ENCODE measurements around the gene BBS10. TPM values are rescaled to one million over a fixed set of nuclear protein-coding genes. Genes with fewer than 3 reads are reported as not detected.
"Not testable (repeated sequence)": the region's sequence is repeated elsewhere in the genome, so short reads cannot be mapped to it uniquely, and the experiment has no call there.

BBS10 gene
- 1 to 10 TPM; 3.8 to 4.3 TPM for total RNA-seq

DNA sequence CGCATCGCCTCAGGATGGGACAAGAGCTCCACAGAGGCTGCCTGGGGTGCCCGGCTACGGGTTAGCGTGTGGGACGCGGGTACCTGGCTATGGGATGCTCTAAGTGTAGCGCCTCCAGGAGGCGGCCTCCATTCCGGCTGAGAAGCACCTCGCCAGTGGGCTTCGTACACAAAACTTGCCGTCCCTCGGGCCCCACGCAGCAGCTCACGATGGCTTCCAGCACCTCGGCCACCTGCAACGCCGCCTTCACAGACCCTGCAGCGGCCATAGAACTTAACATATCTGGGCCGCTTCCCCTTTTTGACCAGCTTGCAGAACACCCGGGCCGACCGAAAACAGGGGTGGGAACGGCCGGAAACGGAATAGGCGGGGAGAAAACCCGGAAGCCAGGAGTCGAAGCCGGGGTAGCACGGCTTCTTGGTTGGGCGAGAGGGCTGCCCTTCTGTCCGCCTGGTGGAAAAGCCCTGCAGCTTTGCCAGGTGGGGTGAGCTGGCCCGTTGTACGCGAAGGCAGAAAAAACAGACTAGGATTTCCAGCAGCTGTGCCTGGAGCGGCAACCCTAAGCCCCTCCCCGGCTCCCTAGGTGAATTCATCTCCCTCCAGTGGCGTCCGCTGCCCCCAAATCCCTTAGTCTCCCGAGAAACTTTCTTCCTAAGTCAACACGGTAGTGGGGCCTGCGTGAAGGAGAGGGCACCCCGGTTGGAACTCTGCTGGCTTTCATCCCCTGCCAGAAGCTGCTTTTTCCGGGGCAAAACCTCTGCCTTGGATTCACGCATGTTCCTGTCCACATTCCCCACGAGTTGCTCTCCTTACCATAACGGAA lies at the start of gene BBS10:
BBS10 (minus strand) TSS at position 337 of the 823 bp plus-strand sequence; CDS start at position 280, 57 bp downstream.
- peak within 1 kb of the TSS; percentile 95 for H3K27ac Mint-ChIP-seq
- no peaks in the 10 kb centered on the region for H3K9me3 Mint-ChIP-seq
- peaks cover 29% of the 10 kb centered on the region for H3K4me1 Mint-ChIP-seq (ENCODE audit: low read depth)
- peak; percentile 88 to 91 for DNase-seq
- H3K36me3 Mint-ChIP-seq (ENCODE audit: insufficient read depth in 2 of 2), result no peaks in the 10 kb centered on the region
- peak within 1 kb of the TSS; percentile 92 to 98 for H3K4me3 Mint-ChIP-seq
- ATAC-seq (replicated peaks in 1 of 2), result peak; percentile 92 to 93
- H3K27me3 Mint-ChIP-seq (ENCODE audit: low read depth), result no peaks in the 10 kb centered on the region

DNA sequence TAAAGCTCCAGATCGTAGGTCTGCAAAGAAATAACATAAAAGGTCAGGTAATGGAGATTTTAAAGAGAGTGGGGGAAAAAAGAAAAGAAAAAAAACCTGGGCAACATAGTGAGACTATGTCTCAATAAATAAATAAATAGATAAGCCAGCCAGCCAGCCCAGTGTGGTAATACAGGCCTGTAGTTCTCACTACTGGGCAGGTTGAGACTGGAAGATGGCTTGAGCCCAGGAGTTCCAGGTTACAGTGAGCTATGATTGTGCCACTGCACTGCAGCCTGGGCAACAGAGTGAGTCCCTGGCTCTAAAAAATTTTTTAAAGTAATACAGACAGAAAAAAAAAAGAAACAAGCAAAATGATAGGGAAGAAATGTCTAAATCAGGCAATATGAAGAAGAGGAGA lies 43.2 kb upstream of the BBS10 start:
- Mint-ChIP-seq H3K36me3 (ENCODE audit: insufficient read depth in 2 of 2) (peaks cover 1 to 2% of the 10 kb centered on the region in 2 donors), H3K27me3 (ENCODE audit: low read depth) (no peaks in the 10 kb centered on the region), H3K4me1 (ENCODE audit: low read depth) (peaks cover 5% of the 10 kb centered on the region), H3K4me3 (no peak overlapping the region), H3K9me3 (no peaks in the 10 kb centered on the region), H3K27ac (no peak overlapping the region)
- DNase-seq (no peak), ATAC-seq (replicated peaks in 1 of 2) (no peak)

DNA sequence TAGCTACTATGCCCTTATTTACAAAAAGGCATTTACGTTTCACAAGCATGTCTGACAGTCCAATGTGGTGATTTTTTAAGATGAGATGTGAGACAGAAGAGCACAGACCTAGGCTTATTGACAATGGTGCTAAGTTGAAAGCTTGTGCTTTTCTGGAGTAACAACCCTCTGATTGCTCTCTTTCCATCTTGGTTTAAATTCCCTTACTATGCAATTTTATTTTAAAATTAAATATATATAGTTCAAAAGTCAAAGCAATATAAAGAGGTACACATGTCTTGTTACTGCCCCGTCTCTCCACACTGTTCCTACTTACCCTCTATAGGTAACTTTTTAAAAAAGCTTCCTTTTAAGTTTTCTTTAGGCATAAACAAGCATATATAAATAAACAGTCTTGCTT lies 39.4 kb upstream of the BBS10 start:
- no peaks in the 10 kb centered on the region for H3K27me3 Mint-ChIP-seq (ENCODE audit: low read depth)
- no peak overlapping the region for H3K4me3 Mint-ChIP-seq
- ATAC-seq (replicated peaks in 1 of 2), result no peak
- H3K4me1 Mint-ChIP-seq (ENCODE audit: low read depth), result peaks cover 5% of the 10 kb centered on the region
- peaks cover 1 to 8% of the 10 kb centered on the region in 2 donors for H3K36me3 Mint-ChIP-seq (ENCODE audit: insufficient read depth in 2 of 2)
- H3K9me3 Mint-ChIP-seq, result no peaks in the 10 kb centered on the region
- no peak for DNase-seq
- peak overlapping the region; percentile 61 for H3K27ac Mint-ChIP-seq

GRCh38 chr12:76384560-76384959 lies 36.3 kb upstream of the BBS10 start:
- H3K36me3 Mint-ChIP-seq (ENCODE audit: insufficient read depth in 2 of 2), result peaks cover 0 to 6% of the 10 kb centered on the region in 2 donors
- no peaks in the 10 kb centered on the region for H3K27me3 Mint-ChIP-seq (ENCODE audit: low read depth)
- H3K9me3 Mint-ChIP-seq, result no peaks in the 10 kb centered on the region
- ATAC-seq (replicated peaks in 1 of 2) (no peak), DNase-seq (no peak)
- no peak overlapping the region for H3K27ac Mint-ChIP-seq
- no peak overlapping the region for H3K4me3 Mint-ChIP-seq
- no peaks in the 10 kb centered on the region for H3K4me1 Mint-ChIP-seq (ENCODE audit: low read depth)

GRCh38 chr12:76383988-76384387 lies 35.8 kb upstream of the BBS10 start:
- Mint-ChIP-seq H3K4me1 (ENCODE audit: low read depth) (no peaks in the 10 kb centered on the region), H3K9me3 (no peaks in the 10 kb centered on the region), H3K4me3 (no peak overlapping the region), H3K36me3 (ENCODE audit: insufficient read depth in 2 of 2) (peaks cover 0 to 6% of the 10 kb centered on the region in 2 donors), H3K27me3 (ENCODE audit: low read depth) (no peaks in the 10 kb centered on the region), H3K27ac (no peak overlapping the region)
- no peak for ATAC-seq (replicated peaks in 1 of 2)
- DNase-seq, result no peak

- Mint-ChIP-seq H3K4me1 (ENCODE audit: low read depth) (peaks cover 9% of the 10 kb centered on the region), H3K27ac (no peak overlapping the region), H3K27me3 (ENCODE audit: low read depth) (no peaks in the 10 kb centered on the region), H3K36me3 (ENCODE audit: insufficient read depth in 2 of 2) (peaks cover 6 to 10% of the 10 kb centered on the region in 2 donors), H3K9me3 (no peaks in the 10 kb centered on the region), H3K4me3 (no peak overlapping the region)
- DNase-seq, result no peak
- ATAC-seq (replicated peaks in 1 of 2), result no peak
These were observed 31.0 kb upstream of the BBS10 start for GRCh38 chr12:76379261-76379660.

DNA sequence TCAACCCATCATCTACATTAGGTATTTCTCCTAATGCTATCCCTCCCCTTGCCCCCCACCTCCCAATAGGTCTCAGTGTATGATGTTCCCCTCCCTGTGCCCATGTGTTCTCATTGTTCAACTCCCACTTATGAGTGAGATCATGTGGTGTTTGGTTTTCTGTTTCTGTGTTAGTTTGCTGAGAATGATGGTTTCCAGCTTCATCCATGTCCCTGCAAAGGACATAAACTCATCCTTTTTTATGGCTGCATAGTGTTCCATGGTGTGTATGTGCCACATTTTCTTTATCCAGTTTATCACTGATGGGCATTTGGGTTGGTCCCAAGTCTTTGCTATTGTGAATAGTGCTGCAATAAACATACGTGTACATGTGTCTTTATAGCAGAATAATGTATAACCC lies 28.7 kb upstream of the BBS10 start:
- H3K27me3 Mint-ChIP-seq (ENCODE audit: low read depth); ATAC-seq (replicated peaks in 1 of 2); H3K9me3 Mint-ChIP-seq; DNase-seq; H3K27ac Mint-ChIP-seq; H3K4me3 Mint-ChIP-seq; H3K36me3 Mint-ChIP-seq (ENCODE audit: insufficient read depth in 2 of 2); H3K4me1 Mint-ChIP-seq (ENCODE audit: low read depth): not testable (repeated sequence)

DNA sequence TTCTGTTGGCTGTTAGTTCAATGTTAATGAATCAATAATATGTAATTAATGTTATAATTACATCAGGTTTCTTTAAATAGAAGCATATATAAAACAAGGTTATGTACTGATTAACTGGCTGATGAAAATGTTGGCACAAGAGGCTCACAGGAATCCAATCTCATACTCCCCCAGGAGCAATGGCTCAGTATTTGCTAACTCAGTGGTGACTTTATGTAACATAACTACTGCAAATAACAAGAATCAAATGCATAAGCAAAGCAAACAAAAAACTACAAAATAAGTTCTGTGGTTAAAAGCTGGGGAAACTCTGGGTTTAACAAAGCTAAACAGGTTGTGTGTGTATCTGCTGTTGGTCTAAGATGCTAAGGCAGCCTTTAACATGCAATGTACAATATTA lies 27.7 kb upstream of the BBS10 start:
- Mint-ChIP-seq H3K4me3 (no peak overlapping the region), H3K27ac (no peak overlapping the region), H3K27me3 (ENCODE audit: low read depth) (no peaks in the 10 kb centered on the region), H3K36me3 (ENCODE audit: insufficient read depth in 2 of 2) (peaks cover 6 to 8% of the 10 kb centered on the region in 2 donors), H3K9me3 (no peaks in the 10 kb centered on the region), H3K4me1 (ENCODE audit: low read depth) (peaks cover 10% of the 10 kb centered on the region)
- DNase-seq (no peak), ATAC-seq (replicated peaks in 1 of 2) (no peak)

DNA sequence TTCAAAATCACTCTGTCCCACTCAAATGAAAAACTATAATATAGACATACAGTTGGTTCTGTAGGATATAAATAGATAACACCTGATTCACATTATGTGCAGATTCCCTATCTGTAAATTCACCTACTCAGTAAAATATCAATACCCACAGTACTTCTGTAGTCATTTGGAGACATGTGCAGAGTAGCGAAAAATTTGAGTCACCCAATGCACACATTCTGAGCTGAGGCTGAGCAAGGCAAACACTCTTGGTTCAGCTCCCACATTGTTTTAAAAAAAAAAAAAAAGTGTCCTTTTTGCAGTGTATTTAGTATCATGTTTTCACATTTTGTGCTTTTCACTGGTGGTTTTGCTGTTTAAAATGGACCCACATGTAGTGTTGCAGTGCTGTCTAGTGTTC lies 27.3 kb upstream of the BBS10 start:
- peaks cover 6 to 8% of the 10 kb centered on the region in 2 donors for H3K36me3 Mint-ChIP-seq (ENCODE audit: insufficient read depth in 2 of 2)
- H3K9me3 Mint-ChIP-seq, result no peaks in the 10 kb centered on the region
- no peak overlapping the region for H3K27ac Mint-ChIP-seq
- DNase-seq (peak in 1 of 2 donors; percentile 2), ATAC-seq (replicated peaks in 1 of 2) (peak; percentile 51 to 77)
- H3K4me1 Mint-ChIP-seq (ENCODE audit: low read depth), result peaks cover 10% of the 10 kb centered on the region
- no peak overlapping the region for H3K4me3 Mint-ChIP-seq
- no peaks in the 10 kb centered on the region for H3K27me3 Mint-ChIP-seq (ENCODE audit: low read depth)

- DNase-seq (no peak), ATAC-seq (replicated peaks in 1 of 2) (peak; percentile 46 to 81)
- Mint-ChIP-seq H3K9me3 (no peaks in the 10 kb centered on the region), H3K4me3 (no peak overlapping the region), H3K36me3 (ENCODE audit: insufficient read depth in 2 of 2) (peaks cover 6 to 13% of the 10 kb centered on the region in 2 donors), H3K27ac (no peak overlapping the region), H3K4me1 (ENCODE audit: low read depth) (peaks cover 10% of the 10 kb centered on the region), H3K27me3 (ENCODE audit: low read depth) (no peaks in the 10 kb centered on the region)
These were observed 26.3 kb upstream of the BBS10 start for GRCh38 chr12:76374386-76375020.

DNA sequence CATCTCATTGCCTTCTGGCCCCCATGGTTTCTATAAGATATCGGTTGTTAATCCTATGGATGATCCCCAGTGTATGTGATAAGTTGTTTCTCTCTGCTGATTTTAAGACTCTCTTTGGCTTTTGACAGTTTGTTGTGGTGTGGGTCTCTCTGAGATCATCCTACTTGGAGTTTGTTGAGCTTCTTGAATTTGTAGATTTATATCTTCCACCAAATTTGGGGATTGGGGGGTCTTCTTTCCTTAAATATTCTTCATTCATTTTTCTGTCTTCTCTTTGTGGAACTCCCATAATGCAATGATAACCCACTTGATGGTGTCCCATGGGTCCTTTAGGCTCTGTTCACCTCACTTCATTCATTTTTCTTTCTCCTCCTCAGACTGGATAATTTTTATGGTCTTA lies 20.0 kb upstream of the BBS10 start:
- H3K9me3 Mint-ChIP-seq, result peaks cover 3% of the 10 kb centered on the region in 2 donors
- H3K4me1 Mint-ChIP-seq (ENCODE audit: low read depth), result peaks cover 8% of the 10 kb centered on the region
- H3K27ac Mint-ChIP-seq, result no peak overlapping the region
- ATAC-seq (replicated peaks in 1 of 2) (no peak), DNase-seq (no peak)
- H3K27me3 Mint-ChIP-seq (ENCODE audit: low read depth), result no peaks in the 10 kb centered on the region
- H3K4me3 Mint-ChIP-seq, result no peak overlapping the region
- peaks cover 17 to 45% of the 10 kb centered on the region in 2 donors for H3K36me3 Mint-ChIP-seq (ENCODE audit: insufficient read depth in 2 of 2)

DNA sequence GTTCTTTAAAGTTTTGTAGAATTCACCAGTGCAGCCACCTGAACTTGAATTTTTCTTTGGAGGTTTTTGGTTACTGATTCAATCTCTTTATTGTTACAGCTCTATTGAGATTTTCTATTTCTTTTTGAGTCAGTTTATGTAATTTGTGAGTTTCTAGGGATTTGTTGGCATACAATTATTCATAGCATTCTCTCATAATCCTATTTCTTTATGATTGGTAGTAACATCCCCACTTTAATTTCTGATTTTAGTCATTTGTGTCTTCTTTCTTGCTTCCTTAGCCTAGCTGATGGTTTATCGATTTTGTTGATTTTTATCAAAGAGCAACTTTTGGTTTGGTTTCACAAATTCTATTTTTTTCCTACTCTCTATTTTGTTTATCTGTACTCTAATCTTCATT lies 17.9 kb upstream of the BBS10 start:
- H3K36me3 Mint-ChIP-seq (ENCODE audit: insufficient read depth in 2 of 2), result peaks cover 17 to 47% of the 10 kb centered on the region in 2 donors
- DNase-seq, result no peak
- no peaks in the 10 kb centered on the region for H3K27me3 Mint-ChIP-seq (ENCODE audit: low read depth)
- peak in 1 of 2 donors; percentile 57 for ATAC-seq (replicated peaks in 1 of 2)
- H3K27ac Mint-ChIP-seq, result no peak overlapping the region
- H3K4me3 Mint-ChIP-seq, result no peak overlapping the region
- peaks cover 3% of the 10 kb centered on the region in 2 donors for H3K9me3 Mint-ChIP-seq
- peaks cover 8% of the 10 kb centered on the region for H3K4me1 Mint-ChIP-seq (ENCODE audit: low read depth)

DNA sequence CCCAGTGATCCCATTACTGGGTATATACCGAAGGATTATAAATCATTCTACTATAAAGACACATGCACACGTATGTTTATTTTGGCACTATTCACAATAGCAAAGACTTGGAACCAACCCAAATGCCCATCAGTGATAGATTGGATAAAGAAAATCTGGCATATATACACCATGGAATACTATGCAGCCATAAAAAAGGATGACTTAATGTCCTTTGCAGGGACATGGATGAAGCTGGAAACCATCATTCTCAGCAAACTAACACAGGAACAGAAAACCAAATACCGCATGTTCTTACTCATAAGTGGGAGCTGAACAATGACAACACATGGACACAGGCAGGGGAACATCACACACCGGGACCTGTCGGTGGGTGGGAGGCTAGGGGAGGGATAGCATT lies 15.9 kb upstream of the BBS10 start:
- DNase-seq; H3K27ac Mint-ChIP-seq; H3K27me3 Mint-ChIP-seq (ENCODE audit: low read depth); H3K9me3 Mint-ChIP-seq; H3K4me1 Mint-ChIP-seq (ENCODE audit: low read depth); H3K4me3 Mint-ChIP-seq; ATAC-seq (replicated peaks in 1 of 2): not testable (repeated sequence)
- H3K36me3 Mint-ChIP-seq (ENCODE audit: insufficient read depth in 2 of 2), result peaks cover 17 to 42% of the 10 kb centered on the region in 2 donors

Measured in activated T-cell treated with anti-CD3 and anti-CD28 coated beads, Interleukin-2, amount 50 U/mL, for 72 hours (primary cell).